Fibroblast of pulmonary artery (primary cell): ENCODE data around the gene DRP2.

Source experiments
- DNase-seq: peaks from one replicate; pipeline ENCODE4 v3.0.0-alpha.2; 2010; ENCODE audit warnings: low read depth
- H3K4me3 ChIP-seq: replicated peaks from 2 replicates; pipeline ENCODE4 v1.5.1; 2011; ENCODE audit warnings: low read depth, mild to moderate bottlenecking, control low read depth, low read length, moderate library complexity
- TF ChIP-seq, protein P1 (sequence below): IDR thresholded peaks from 2 replicates; pipeline ENCODE4 v1.5.1; 2011; ENCODE audit warnings: mild to moderate bottlenecking, control low read depth, low read length, inconsistent platforms; ENCODE audit errors: missing control alignments

Gene DRP2

DNA sequence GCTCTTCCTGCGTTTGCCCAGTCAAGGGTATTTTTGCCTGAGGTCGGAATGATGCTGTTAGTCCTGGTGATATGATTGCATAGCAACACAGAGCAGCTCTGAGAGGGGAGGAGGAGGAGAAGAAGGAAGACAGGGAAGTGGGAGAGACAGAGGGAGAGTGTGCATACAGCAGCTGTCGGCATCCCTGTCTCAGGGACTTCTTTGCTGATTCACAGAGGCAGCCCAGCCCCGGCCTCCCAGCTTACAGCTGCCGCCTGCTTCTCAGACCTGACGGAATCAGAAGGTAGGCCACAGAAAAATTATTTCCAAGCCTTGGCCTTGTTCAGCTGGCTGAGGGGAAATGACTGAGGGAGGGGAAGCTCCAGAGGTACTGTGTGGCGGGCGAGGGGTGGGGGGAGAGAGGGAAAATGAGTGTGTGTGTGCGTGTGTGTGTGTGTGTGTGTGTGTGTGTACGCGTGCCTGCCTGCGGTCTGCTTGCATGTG, 319 bp downstream of the DRP2 start:
- H3K4me3 ChIP-seq, result peak overlapping the region; percentile 30
- peak; percentile 71 for DNase-seq
- TF ChIP-seq, protein P1, sequence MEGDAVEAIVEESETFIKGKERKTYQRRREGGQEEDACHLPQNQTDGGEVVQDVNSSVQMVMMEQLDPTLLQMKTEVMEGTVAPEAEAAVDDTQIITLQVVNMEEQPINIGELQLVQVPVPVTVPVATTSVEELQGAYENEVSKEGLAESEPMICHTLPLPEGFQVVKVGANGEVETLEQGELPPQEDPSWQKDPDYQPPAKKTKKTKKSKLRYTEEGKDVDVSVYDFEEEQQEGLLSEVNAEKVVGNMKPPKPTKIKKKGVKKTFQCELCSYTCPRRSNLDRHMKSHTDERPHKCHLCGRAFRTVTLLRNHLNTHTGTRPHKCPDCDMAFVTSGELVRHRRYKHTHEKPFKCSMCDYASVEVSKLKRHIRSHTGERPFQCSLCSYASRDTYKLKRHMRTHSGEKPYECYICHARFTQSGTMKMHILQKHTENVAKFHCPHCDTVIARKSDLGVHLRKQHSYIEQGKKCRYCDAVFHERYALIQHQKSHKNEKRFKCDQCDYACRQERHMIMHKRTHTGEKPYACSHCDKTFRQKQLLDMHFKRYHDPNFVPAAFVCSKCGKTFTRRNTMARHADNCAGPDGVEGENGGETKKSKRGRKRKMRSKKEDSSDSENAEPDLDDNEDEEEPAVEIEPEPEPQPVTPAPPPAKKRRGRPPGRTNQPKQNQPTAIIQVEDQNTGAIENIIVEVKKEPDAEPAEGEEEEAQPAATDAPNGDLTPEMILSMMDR, result no peak

- DNase-seq, result no peak
- TF ChIP-seq, protein P1, result no peak
- H3K4me3 ChIP-seq, result peak overlapping the region; percentile 30
Measured at GRCh38 chrX:101220662-101221260, 1.2 kb downstream of the DRP2 start.

DNA sequence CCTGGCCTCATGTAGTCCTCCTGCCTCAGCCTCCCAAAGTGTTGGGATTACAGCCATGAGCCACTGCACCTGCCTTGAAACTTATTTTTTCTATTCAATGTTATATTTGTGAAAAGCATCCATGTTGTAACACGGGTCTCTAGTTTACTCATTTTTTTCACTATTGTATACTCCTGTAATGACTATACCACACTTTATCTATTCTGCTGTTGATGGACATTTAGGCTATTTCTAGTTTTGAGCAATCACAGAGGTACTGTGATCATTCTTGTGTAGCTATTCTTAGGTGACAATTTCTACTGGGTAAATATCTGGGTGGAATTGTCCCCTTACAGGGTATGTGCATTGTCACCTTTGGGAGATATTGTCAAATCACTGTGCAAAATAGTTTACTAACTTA, 3.6 kb downstream of the DRP2 start:
- DNase-seq, result no peak
- no peak overlapping the region for H3K4me3 ChIP-seq
- TF ChIP-seq, protein P1, result no peak

DNA sequence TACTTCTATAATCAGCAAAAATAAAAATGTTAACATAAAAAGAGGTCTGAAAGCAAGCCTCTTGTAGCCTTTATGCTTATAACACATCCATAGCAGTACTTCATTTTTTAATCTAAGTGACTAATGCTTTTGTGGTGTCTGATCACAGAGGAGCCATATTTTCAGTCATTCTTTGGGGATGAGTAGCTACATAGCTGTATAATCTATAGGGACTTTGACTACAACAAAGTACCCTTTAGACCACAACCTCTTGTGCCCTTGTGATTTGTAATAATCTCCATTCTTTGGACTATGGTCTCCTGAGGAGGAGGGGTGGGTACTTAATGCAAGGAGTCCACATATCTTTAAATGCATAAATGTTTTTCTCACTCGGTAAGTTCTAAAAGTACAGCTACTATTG, 9.6 kb downstream of the DRP2 start:
- DNase-seq, result peak; percentile 54
- no peak overlapping the region for H3K4me3 ChIP-seq
- TF ChIP-seq, protein P1, result no peak

DNA sequence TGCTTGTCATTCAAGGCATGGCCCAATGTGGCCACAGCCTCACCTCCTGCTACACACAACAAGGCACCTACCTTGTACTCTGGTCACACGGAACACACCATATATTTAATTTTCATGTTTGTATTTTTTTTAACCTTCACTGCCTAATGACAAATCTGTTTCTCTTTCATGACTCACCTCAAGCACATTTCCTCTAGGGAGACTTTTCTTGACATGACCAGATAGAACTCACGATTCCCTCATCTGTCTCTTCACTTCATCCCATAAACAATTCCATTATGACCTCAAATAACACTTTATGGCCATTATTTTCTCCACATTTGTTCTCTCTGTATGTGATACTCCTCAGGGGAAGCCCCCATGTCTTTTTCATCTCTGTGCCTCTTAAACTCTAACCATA, 11.1 kb downstream of the DRP2 start:
- TF ChIP-seq, protein P1, result no peak
- DNase-seq, result no peak
- H3K4me3 ChIP-seq, result no peak overlapping the region

GRCh38 chrX:101231080-101231479, 11.5 kb downstream of the DRP2 start:
- DNase-seq, result no peak
- TF ChIP-seq, protein P1, result no peak
- H3K4me3 ChIP-seq, result no peak overlapping the region

DNA sequence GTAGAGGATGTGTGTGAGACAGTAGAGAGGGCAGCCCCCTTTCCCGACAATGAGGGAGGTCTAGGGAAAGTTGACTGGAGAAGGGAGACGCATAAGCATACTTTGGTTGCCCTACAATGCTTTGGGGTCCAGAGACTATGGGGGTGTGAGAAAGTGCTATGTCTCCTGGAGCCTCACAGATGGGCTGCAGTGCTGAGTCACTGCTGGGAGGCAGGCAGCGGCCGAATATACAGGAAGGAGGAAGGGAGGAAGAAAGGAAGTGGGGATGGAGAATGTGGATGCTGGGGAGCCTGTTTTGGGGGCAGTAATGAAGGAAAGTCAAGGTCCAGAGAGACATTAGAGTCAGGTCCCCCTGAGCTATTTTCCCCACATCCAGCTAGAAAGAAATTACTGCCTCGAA, 12.7 kb downstream of the DRP2 start:
- H3K4me3 ChIP-seq, result no peak overlapping the region
- TF ChIP-seq, protein P1, result no peak
- peak; percentile 10 for DNase-seq
